GM21619 (cell line): Measurements from ENCODE around the gene NCOA7.
"Not testable (repeated sequence)": the region's sequence is repeated elsewhere in the genome, so short reads cannot be mapped to it uniquely, and the experiment has no call there.

Experiments
- ATAC-seq: cut with Tn5 transposase; IDR thresholded peaks from one replicate; pipeline ENCODE4 v1.9.1; 2021; ENCODE audit not compliant: unreplicated experiment

Gene NCOA7

GRCh38 chr6:125835221-125835744 lies 44.5 kb downstream of the NCOA7 start:
- ATAC-seq = no peak

GRCh38 chr6:125836466-125836865 lies 45.7 kb downstream of the NCOA7 start:
- no peak for ATAC-seq

GRCh38 chr6:125839471-125839870 lies 48.7 kb downstream of the NCOA7 start:
- no peak for ATAC-seq

GRCh38 chr6:125839879-125840278 lies 49.1 kb downstream of the NCOA7 start:
- ATAC-seq = no peak

- no peak for ATAC-seq
These were observed 50.8 kb downstream of the NCOA7 start for GRCh38 chr6:125841356-125842090.

- ATAC-seq = no peak
These were observed 51.4 kb downstream of the NCOA7 start for GRCh38 chr6:125842091-125842626.

- ATAC-seq = no peak
These were observed 52.8 kb downstream of the NCOA7 start for GRCh38 chr6:125843593-125843992.

- ATAC-seq = no peak
These were observed 54.2 kb downstream of the NCOA7 start for GRCh38 chr6:125844989-125845388.

- ATAC-seq = no peak
These were observed 55.7 kb downstream of the NCOA7 start for GRCh38 chr6:125846292-125847024.

- ATAC-seq = not testable (repeated sequence)
These were observed 57.5 kb downstream of the NCOA7 start for GRCh38 chr6:125848286-125848685.

GRCh38 chr6:125850361-125850760 lies 59.6 kb downstream of the NCOA7 start:
- no peak for ATAC-seq

GRCh38 chr6:125852587-125852986 lies 61.8 kb downstream of the NCOA7 start:
- ATAC-seq = no peak

GRCh38 chr6:125853168-125853567 lies 62.4 kb downstream of the NCOA7 start:
- no peak for ATAC-seq

GRCh38 chr6:125853756-125854155 lies 63.0 kb downstream of the NCOA7 start:
- ATAC-seq = no peak

GRCh38 chr6:125854355-125854754 lies 63.6 kb downstream of the NCOA7 start:
- no peak for ATAC-seq

- no peak for ATAC-seq
These were observed 65.0 kb downstream of the NCOA7 start for GRCh38 chr6:125855783-125856182.

- ATAC-seq = no peak
These were observed 67.1 kb downstream of the NCOA7 start for GRCh38 chr6:125857846-125858245.

- peak; percentile 88 for ATAC-seq
These were observed 67.9 kb downstream of the NCOA7 start for GRCh38 chr6:125858427-125859320.

- no peak for ATAC-seq
These were observed 69.0 kb downstream of the NCOA7 start for GRCh38 chr6:125859727-125860126.

GRCh38 chr6:125863023-125863422 lies 72.3 kb downstream of the NCOA7 start:
- no peak for ATAC-seq

- ATAC-seq = no peak
These were observed 74.3 kb downstream of the NCOA7 start for GRCh38 chr6:125865015-125865414.
